Upper lobe of left lung (tissue), 4 donors: Measurements from ENCODE around the gene SYNGR1.

Experiments used
- POLR2A ChIP-seq, 4 donors: fragments of 450-650 bp; IDR thresholded peaks; one replicate each; pipeline ENCODE4 v1.5.1; 2016 to 2017; ENCODE audit warnings: antibody characterized with exemption in 4 of 4, mild to moderate bottlenecking in 2 of 4
- TF ChIP-seq, protein P1 (sequence below), 6 experiments: fragments of 450-650 bp in 4 of 6; fragments of 200-600 bp in 2 of 6; sonication (generic) in 2 of 6; IDR thresholded peaks; one replicate each; pipeline ENCODE4 v1.5.1; 2016 to 2019; ENCODE audit warnings: antibody characterized with exemption in 6 of 6

DNA sequence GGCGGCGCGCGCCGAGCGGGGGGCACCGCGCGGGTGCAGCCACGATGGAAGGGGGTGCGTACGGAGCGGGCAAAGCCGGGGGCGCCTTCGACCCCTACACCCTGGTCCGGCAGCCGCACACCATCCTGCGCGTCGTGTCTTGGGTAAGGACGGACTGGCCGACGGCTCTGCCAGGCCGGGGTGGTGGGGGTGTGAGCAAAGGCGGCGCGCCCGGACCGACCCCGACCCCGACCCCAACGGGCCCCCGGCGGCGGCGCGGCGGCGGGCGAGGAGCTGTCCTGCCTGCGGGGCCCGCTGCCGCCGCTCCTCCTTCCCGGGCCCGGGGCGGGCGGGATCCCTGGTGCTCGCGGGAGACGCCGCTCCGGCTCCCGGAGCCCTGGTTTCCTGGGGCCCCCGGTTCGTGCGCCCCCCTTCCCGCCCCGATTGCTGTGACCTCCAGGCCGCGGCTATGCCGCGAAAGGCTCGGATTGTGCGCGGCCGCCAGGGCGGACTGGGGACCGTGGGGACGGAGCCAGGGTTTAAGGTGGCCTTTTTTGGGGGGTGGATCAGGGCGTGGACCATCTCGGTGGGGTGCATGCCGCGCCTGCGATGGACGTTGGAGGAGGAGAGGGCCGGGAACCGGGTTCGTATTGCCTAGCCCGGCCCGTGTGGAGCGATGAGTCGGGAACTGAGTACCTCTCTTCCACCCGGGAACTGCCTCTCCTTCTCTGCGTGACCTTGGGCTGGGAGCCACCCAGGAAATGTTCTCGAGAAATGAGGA, at the start of gene SYNGR1:
- TF ChIP-seq, protein P1, sequence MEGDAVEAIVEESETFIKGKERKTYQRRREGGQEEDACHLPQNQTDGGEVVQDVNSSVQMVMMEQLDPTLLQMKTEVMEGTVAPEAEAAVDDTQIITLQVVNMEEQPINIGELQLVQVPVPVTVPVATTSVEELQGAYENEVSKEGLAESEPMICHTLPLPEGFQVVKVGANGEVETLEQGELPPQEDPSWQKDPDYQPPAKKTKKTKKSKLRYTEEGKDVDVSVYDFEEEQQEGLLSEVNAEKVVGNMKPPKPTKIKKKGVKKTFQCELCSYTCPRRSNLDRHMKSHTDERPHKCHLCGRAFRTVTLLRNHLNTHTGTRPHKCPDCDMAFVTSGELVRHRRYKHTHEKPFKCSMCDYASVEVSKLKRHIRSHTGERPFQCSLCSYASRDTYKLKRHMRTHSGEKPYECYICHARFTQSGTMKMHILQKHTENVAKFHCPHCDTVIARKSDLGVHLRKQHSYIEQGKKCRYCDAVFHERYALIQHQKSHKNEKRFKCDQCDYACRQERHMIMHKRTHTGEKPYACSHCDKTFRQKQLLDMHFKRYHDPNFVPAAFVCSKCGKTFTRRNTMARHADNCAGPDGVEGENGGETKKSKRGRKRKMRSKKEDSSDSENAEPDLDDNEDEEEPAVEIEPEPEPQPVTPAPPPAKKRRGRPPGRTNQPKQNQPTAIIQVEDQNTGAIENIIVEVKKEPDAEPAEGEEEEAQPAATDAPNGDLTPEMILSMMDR (IDR thresholded peaks at IDR 0.05) = no peak
- peak in 1 of 4 donors; percentile 16 for TF ChIP-seq POLR2A (IDR thresholded peaks at IDR 0.05)
